Endometrial microvascular endothelial cells (primary cell): ENCODE data around the gene XG. TPM values are rescaled to one million over a fixed set of nuclear protein-coding genes. Genes with fewer than 3 reads are reported as not detected.
"Not testable (repeated sequence)": the region's sequence is repeated elsewhere in the genome, so short reads cannot be mapped to it uniquely, and the experiment has no call there.

ENCODE experiments used
- in situ Hi-C: cut with HindIII; loops from 2 replicates; pipeline ENCODE4 v1.10.0; 2017; ENCODE audit warnings: low sequenced_read_pairs, low pct_unique_long_range_greater_than_20kb; ENCODE audit errors: inconsistent ontology term
- total RNA-seq: library from RNA; depleted of rRNA; stranded (reverse); fragments of >200 nt; gene quantifications from one replicate; pipeline ENCODE4 v1.2.3, GENCODE V29; 2015; ENCODE audit errors: inconsistent ontology term

XG gene
- total RNA-seq, 1 donor from 2014 or later, result 0.19 TPM

GRCh38 chrX:2769615-2770014, 17.8 kb downstream of the XG start:
- in situ Hi-C loops, result no loop called here

DNA sequence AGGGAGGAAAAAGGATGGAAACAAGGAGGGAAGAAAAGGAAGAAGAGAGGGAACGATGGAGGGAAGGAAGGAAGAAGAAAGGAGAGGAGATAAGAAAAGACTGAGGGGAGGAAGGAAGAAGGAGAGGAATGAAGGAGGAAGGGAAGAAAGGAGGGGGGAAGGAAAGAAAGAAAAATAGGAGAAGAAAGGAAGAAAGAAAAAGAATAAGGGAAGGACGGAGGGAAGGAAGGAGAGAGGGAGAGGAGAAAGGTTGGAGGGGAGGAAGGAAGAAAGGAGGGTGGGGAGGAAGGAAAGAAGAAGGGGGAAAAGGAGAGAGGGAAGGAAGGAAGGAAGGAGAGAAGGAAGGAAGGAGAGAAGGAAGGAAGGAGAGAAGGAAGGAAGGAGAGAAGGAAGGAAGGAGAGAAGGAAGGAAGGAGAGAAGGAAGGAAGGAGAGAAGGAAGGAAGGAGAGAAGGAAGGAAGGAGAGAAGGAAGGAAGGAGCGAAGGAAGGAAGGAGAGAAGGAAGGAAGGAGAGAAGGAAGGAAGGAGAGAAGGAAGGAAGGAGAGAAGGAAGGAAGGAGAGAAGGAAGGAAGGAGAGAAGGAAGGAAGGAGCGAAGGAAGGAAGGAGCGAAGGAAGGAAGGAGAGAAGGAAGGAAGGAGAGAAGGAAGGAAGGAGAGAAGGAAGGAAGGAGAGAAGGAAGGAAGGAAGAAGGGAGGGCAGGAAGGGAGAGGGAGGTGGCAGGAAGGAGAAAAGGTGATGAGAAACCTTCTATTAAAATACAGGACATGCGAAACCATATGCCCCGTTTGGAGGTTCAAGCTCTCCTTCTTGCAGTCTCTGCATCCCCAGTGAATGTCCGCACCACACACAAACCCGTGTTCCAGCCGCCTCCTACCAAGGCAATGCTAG, 21.6 kb downstream of the XG start:
- in situ Hi-C loops, result not testable (repeated sequence)

GRCh38 chrX:2774057-2774456, 22.2 kb downstream of the XG start:
- in situ Hi-C loops, result no loop called here

DNA sequence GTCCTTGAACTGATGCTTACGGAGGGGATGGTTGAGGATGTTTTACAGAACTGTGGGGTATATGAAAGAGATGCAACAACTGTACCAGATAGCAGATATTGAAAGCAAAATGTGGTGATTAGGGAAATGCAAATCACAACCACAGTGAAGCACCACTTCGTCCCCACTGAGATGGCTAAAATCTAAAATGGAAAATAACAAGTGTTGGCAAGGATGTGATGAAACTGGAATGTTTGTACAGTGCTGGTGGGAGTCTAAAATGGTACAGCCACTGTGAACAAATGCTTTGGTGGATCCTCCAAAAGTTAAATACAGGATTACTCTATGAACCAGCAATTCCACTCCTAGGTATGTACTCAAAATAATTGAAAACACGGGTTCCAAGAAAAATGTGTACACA, 22.9 kb downstream of the XG start:
- in situ Hi-C loops, result no loop called here

GRCh38 chrX:2780472-2781225, 28.8 kb downstream of the XG start:
- in situ Hi-C loops, result not testable (repeated sequence)

DNA sequence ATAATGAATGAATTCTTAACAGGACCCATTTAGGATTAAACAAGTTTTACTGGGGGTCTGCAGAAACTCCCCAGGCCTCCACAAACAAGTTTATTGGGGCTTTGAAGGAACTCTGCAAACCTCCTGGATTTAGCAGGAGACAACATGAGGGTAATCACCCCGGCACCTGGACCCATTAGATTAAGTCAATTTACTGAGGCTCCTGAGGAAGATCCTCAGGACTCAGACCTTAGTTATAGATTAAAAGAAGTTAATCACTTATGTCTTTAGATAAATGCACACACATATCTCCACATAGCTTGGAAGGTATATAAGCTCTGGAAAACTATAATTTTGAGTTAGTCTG, 29.4 kb downstream of the XG start:
- in situ Hi-C loops, result no loop called here

DNA sequence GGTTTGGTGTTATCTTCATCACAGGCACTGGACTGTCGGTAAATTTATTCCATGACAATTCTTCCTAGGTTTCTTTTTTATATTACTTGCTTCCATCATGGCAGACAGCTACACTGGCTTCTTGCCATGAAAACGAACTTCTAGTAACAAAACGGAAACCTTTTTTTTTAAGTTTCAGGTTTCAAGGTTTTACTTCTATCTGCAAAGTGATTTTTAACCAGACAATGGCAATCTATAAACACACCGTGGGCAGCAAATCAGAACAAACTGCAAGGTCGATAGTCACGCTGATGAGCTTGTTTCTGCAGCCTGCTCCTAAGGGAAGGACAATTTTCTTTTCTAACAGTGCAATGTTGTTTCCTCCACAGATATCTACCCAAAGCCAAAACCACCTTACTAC, 29.9 kb downstream of the XG start:
- in situ Hi-C loops, result no loop called here

DNA sequence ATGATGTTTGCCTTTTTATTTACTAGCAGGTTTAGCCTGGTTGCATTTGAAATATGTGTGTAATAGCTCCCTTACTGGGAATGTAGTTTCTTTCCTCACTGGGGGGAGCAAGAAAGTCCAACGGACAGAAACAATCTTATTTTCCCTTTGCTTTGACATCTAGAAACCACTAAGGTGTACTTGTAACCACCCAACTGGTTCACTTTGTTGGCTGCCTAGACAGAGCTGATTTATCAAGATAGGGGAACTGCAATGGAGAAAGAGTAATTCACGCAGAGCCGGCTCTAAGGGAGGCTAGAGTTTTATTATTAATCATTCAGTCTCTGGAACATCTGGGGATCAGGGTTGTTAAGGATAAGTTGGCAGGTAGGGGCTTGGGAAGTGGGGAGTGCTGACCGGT, 30.3 kb downstream of the XG start:
- in situ Hi-C loops, result no loop called here

DNA sequence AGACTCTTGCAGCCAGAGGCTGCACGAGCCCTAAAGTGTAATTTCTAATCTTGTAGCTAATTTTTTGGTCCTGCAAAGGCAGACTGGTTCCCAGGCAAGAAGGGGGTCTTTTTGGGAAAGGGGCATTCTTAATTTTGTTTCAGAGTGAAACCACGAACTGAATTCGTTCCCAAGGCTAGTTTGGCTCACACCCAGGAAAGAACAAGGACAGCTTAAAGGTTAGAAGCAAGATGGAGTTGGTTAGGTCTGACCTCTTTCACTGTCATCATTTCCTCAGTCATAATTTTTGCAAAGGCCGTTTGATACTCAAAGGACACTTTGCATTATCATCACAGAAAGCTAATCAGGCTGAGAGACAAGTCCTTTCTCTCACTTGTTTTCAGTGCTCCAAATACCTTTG, 30.9 kb downstream of the XG start:
- in situ Hi-C loops, result no loop called here

- in situ Hi-C loops, result no loop called here
Observed at GRCh38 chrX:2784026-2784425, 32.2 kb downstream of the XG start.

GRCh38 chrX:2785538-2785937, 33.7 kb downstream of the XG start:
- in situ Hi-C loops, result no loop called here

DNA sequence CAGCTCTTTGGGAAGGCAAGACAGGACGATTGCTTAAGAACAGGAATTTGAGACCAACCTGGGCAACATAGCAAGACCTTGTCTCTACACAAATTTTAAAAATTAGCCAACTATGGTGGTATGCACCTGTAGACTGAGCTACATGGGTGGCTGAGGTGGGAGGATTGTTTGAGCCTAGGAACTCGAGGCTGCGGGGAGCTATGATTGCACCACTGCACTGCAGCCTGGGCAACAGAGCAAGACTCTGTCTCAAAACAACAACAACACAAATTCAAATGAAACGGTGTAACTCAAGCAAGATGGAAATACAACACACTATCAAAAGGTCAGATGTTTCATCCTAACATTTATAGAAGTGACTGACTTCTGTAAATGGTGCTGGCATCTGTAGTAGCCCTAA, 37.1 kb downstream of the XG start:
- in situ Hi-C loops, result no loop called here

DNA sequence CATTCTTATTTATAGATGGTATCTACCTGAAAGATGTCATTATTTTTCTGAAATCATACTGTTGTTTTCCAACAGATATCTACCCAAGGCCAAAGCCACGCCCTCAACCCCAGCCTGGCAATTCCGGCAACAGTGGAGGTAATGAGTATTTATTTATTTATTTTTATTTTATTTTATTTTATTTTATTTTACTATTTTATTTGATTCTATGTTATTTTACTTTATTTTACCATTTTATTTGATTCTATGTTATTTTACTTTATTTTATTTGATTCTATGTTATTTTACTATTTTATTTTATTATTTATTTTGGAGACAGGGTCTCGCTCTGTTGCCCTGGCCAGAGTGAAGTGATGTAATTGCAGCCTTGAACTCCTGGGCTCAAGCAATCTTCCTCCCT, 37.7 kb downstream of the XG start:
- in situ Hi-C loops, result no loop called here

GRCh38 chrX:2793752-2794151, 41.9 kb downstream of the XG start:
- in situ Hi-C loops, result no loop called here

GRCh38 chrX:2794336-2794735, 42.5 kb downstream of the XG start:
- in situ Hi-C loops, result no loop called here

DNA sequence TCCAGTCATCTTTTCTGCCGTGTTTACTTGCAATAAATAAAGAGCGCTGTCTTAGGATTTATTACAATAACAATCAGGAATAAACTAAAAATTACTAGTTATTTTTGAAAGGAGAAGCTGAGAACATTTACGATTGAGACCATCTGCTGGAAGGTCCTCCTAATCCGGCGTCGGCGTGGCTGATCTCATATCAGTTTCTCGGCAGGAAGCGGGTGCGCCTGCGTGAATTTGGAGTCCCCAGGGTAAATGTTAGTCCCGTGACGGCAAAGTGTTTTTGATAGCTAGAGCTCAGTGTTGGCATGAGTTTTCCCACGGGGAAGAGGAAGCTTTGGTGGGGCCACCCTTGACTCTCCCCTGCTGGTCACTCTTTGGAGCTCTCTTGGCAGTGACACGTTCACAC, 45.0 kb downstream of the XG start:
- in situ Hi-C loops, result not testable (repeated sequence)

GRCh38 chrX:2799369-2799768, 47.5 kb downstream of the XG start:
- in situ Hi-C loops, result no loop called here

DNA sequence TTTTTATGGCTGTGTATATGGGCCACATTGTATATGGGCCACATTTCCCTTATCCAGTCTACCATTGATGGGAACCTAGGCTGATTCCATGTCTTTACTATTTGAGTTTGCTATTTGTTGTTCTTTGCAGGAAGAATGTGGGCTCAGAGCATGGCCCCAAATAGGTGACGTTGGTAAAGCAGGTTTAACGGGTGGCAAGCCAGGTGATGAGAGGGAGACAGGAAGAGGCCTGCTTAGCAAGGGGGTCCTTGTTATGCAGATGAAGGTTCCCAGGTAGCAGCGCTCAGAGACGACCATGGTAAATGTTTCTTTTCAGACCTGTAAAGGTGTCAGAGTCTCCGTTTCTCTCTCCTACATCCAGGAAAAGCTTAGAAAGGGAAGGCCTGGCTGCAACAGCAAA, 48.1 kb downstream of the XG start:
- in situ Hi-C loops, result not testable (repeated sequence)

DNA sequence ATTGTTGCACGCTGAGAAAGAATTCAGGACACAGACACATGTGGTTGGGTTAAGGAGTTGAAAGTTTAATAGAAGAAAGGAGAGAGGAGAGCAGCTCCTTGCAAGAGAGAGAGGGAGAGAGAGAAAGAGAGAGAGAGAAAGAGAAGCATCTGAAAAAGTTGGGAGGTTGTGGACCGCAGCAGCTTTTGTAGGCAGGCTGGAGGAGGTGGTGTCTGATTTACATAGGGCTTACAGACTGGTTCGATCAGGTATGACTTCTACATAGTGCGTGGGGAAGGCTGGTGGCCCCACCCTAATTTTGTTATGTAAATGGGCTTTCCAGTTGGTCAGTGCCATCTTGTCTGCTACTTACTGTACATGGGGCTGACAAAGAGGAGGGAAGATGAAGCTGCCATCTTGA, 49.4 kb downstream of the XG start:
- in situ Hi-C loops, result no loop called here

GRCh38 chrX:2802376-2803090, 50.7 kb downstream of the XG start:
- in situ Hi-C loops, result not testable (repeated sequence)
